ENCODE measurements around the gene REPIN1.

Gene REPIN1

DNA sequence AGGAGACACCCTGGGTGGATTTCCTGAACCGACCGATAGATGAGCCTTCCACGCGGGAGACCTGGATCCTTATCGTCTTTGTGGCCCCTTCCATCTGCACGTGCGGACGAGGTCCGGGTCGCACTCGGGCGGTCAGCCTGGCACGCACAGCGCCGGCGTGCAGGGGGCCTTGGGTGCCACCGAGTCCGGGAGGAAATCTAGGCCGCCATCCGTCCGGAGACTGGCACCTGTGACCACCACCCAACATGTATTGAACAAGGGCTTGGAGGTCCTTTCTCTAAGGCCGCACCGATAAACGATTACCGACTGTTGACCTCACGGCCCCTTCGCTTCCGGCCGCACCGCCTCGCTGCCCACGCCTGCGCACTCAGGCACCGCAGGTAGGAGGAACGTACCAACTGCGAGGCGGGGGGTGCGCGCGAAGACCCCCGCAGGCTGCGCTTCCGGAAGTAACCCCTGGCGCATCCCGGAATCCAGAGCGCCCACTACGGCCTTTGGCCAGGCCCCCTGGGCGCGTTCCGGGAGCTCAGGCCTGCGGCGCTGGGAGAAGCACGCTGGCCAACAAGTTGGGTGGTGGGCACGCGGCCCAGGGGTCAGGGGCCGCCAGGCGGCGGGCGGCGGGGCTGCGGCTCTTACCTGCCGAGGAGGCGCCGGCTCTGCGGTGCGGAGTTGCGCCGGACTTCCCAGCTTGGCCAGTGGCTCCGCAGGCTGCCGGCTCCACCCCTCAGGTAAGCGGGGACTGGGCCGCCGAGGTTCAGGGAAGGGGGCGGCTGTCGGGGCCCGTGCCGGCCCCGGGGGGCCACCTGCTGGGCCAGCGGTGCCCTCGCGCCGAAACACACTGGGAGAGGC is 45.6 kb upstream of the REPIN1 start, which contains the start of the genes ACTR3C and LRRC61 (continued):
- TF ChIP-seq ZNF707 (tag by site-specific recombination; IDR thresholded peaks at IDR 0.05) (no peak), OSR2 (tag by site-specific recombination; IDR thresholded peaks at IDR 0.05) (no peak), ZNF140 (tag by site-specific recombination; IDR thresholded peaks at IDR 0.05) (no peak), SP2 (tag by site-specific recombination; IDR thresholded peaks at IDR 0.05) (peak; percentile 47), ZNF311 (tag by site-specific recombination; IDR thresholded peaks at IDR 0.05; ENCODE audit: borderline replicate concordance) (no peak), YY1 (tag by site-specific recombination; IDR thresholded peaks at IDR 0.05) (no peak), ZNF416 (tag by site-specific recombination; IDR thresholded peaks at IDR 0.05) (no peak), MZF1 (tag by site-specific recombination; IDR thresholded peaks at IDR 0.05; ENCODE audit: borderline replicate concordance) (no peak), SCRT2 (tag by site-specific recombination; IDR thresholded peaks at IDR 0.05) (peak; percentile 83), SALL2 (tag by site-specific recombination; IDR thresholded peaks at IDR 0.05; ENCODE audit: borderline replicate concordance) (no peak), ZNF121 (tag by site-specific recombination; IDR thresholded peaks at IDR 0.05) (no peak), ZNF175 (tag by site-specific recombination; IDR thresholded peaks at IDR 0.05) (no peak), KLF16 (tag by site-specific recombination; IDR thresholded peaks at IDR 0.05) (peak; percentile 31; the same call in 1 of the 2 replicates), ZNF266 (tag by site-specific recombination; IDR thresholded peaks at IDR 0.05; ENCODE audit: low read depth) (no peak), ZNF521 (tag by site-specific recombination; IDR thresholded peaks at IDR 0.05) (no peak), ZNF48 (tag by site-specific recombination; IDR thresholded peaks at IDR 0.05) (no peak), ZNF660 (tag by site-specific recombination; IDR thresholded peaks at IDR 0.05) (no peak), ZNF274 (IDR thresholded peaks at IDR 0.05; ENCODE audit: low read length) (no peak), ZNF274 (tag by site-specific recombination; IDR thresholded peaks at IDR 0.05; ENCODE audit: borderline replicate concordance) (no peak), GLIS2 (tag by site-specific recombination; IDR thresholded peaks at IDR 0.05) (peak; percentile 94), ZNF292 (tag by site-specific recombination; IDR thresholded peaks at IDR 0.05; ENCODE audit: borderline replicate concordance, low read depth) (no peak), ZNF341 (tag by site-specific recombination; IDR thresholded peaks at IDR 0.05; ENCODE audit: low read depth) (no peak; the same call in 1 of the 2 replicates), ZNF747 (tag by site-specific recombination; IDR thresholded peaks at IDR 0.05) (no peak), ZBTB48 (tag by site-specific recombination; IDR thresholded peaks at IDR 0.05) (peak; percentile 89), ZNF426 (tag by site-specific recombination; IDR thresholded peaks at IDR 0.05) (no peak), ZNF16 (tag by site-specific recombination; IDR thresholded peaks at IDR 0.05; ENCODE audit: low read depth) (no peak), ZNF560 (tag by site-specific recombination; IDR thresholded peaks at IDR 0.05; ENCODE audit: borderline replicate concordance) (no peak), ZNF791 (tag by site-specific recombination; IDR thresholded peaks at IDR 0.05) (no peak), ZNF549 (tag by site-specific recombination; IDR thresholded peaks at IDR 0.05) (no peak), ZBTB21 (tag by site-specific recombination; IDR thresholded peaks at IDR 0.05) (0 out of 2 replicates have a peak, but pooled peaks have one; percentile 14), KLF7 (tag by site-specific recombination; IDR thresholded peaks at IDR 0.05; ENCODE audit: borderline replicate concordance) (no peak), ZSCAN23 (tag by site-specific recombination; IDR thresholded peaks at IDR 0.05) (no peak), ZNF302 (tag by site-specific recombination; IDR thresholded peaks at IDR 0.05; ENCODE audit: low read depth) (no peak), ZNF221 (tag by site-specific recombination; IDR thresholded peaks at IDR 0.05; ENCODE audit: borderline replicate concordance) (no peak), ZBTB1 (tag by site-specific recombination; IDR thresholded peaks at IDR 0.05) (no peak), ZNF24 (tag by site-specific recombination; IDR thresholded peaks at IDR 0.05) (0 out of 2 replicates have a peak, but pooled peaks have one; percentile 16)
- TF ChIP-seq, protein P1, sequence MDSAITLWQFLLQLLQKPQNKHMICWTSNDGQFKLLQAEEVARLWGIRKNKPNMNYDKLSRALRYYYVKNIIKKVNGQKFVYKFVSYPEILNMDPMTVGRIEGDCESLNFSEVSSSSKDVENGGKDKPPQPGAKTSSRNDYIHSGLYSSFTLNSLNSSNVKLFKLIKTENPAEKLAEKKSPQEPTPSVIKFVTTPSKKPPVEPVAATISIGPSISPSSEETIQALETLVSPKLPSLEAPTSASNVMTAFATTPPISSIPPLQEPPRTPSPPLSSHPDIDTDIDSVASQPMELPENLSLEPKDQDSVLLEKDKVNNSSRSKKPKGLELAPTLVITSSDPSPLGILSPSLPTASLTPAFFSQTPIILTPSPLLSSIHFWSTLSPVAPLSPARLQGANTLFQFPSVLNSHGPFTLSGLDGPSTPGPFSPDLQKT (IDR thresholded peaks at IDR 0.05; ENCODE audit: borderline replicate concordance, low read depth, low read length), result peak; percentile 93; the same call in 1 of the 2 replicates
- TF ChIP-seq, protein P2, sequence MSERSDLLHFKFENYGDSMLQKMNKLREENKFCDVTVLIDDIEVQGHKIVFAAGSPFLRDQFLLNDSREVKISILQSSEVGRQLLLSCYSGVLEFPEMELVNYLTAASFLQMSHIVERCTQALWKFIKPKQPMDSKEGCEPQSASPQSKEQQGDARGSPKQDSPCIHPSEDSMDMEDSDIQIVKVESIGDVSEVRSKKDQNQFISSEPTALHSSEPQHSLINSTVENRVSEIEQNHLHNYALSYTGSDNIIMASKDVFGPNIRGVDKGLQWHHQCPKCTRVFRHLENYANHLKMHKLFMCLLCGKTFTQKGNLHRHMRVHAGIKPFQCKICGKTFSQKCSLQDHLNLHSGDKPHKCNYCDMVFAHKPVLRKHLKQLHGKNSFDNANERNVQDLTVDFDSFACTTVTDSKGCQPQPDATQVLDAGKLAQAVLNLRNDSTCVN (tag by site-specific recombination; optimal IDR thresholded peaks at IDR 0.05), result peak; percentile 86
- TF ChIP-seq, protein P3, sequence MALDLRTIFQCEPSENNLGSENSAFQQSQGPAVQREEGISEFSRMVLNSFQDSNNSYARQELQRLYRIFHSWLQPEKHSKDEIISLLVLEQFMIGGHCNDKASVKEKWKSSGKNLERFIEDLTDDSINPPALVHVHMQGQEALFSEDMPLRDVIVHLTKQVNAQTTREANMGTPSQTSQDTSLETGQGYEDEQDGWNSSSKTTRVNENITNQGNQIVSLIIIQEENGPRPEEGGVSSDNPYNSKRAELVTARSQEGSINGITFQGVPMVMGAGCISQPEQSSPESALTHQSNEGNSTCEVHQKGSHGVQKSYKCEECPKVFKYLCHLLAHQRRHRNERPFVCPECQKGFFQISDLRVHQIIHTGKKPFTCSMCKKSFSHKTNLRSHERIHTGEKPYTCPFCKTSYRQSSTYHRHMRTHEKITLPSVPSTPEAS (tag by site-specific recombination; IDR thresholded peaks at IDR 0.05), result 0 out of 2 replicates have a peak, but pooled peaks have one; percentile 9
